GM18511 (cell line): Measurements from ENCODE around the gene STAP1.
A peak's percentile ranks its signal among the peaks of the same experiment; 100 is the strongest.
"Not testable (repeated sequence)": the region's sequence is repeated elsewhere in the genome, so short reads cannot be mapped to it uniquely, and the experiment has no call there.

ENCODE experiments used
- ATAC-seq: cut with Tn5 transposase; IDR thresholded peaks from one replicate; pipeline ENCODE4 v1.9.1; 2021; ENCODE audit warnings: mild to moderate bottlenecking, moderate library complexity; ENCODE audit not compliant: unreplicated experiment

STAP1 gene

DNA sequence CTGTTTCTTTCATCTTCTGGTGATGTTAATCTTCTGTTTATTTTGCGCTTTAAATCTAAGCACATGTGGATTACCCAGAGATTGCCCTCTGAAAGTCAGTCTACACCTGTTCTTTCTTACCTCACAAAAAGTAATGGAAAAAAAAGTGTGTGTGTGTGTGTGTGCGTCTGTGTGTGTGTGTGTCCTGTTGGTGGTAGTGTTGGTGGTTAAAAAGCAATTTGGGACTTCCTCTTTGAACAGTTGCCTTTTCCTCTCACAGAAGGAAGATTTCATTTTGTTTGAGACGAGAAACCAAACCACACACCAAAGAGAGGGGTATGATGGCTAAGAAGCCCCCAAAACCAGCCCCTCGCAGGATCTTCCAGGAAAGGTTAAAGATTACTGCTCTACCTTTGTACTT is at the start of gene STAP1:
Gene STAP1 (plus strand): TSS at position 235 of the 400 bp plus-strand sequence. CDS start 83 bp downstream, at position 318.
- ATAC-seq: peak; percentile 80

GRCh38 chr4:67512501-67512900 is 46.0 kb upstream of the STAP1 start:
- no peak for ATAC-seq

GRCh38 chr4:67520141-67520540 is 38.4 kb upstream of the STAP1 start:
- no peak for ATAC-seq

DNA sequence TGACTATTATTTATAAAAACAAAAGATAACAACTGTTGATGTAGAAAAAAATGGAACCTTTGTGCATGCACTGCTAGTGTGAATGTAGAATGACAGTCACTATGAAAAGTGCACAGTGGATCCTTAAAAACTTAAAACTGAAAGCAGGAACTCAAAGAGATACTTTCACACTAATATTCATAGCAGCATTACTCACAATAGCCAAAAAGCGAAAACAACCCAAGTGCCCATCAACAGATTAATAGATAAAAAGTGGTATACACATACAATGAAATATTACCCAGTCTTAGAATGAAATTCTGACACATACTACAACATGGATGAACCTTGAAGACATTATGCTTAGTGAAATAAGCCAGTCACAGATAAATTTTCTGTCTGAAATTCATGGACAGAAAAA is 37.0 kb upstream of the STAP1 start:
- ATAC-seq: no peak

DNA sequence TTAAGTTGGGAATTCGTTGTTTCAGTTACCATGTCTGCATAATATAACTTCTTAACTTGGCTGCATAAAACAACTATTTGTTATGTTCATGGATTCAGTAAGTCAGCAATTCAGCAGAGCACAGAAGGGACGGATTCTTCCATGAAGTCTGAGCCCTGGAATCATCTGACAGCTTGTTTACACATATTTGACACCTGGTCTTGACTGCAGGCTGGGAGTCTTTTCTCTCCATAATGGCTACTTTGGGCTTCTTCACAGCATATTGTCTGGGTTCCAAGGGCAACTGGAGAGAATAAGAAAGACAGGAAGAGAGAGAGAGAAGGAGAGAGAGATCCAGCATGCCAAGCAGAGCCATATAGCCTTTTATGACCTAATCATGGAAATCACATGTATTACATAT is 36.3 kb upstream of the STAP1 start:
- no peak for ATAC-seq

- ATAC-seq: no peak
These were observed 35.5 kb upstream of the STAP1 start for GRCh38 chr4:67522851-67523671.

DNA sequence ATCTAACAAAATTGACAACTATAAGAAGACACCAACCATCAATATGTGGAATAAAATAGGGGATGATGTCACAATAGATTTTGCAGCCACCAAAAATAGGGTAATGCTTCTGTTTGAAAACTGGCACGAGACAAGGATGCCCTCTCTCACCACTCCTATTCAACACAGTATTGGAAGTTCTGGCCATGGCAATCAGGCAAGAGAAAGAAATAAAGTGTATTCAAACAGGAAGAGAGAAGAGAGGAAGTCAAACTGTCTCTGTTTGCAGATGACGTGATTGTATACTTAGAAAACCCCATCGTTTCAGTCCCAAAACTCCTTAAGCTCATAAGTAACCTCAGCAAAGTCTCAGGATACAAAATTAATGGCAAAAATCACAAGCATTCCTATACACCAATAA is 34.4 kb upstream of the STAP1 start:
- ATAC-seq: not testable (repeated sequence)

- ATAC-seq: no peak
These were observed 27.1 kb upstream of the STAP1 start for GRCh38 chr4:67531379-67531962.

DNA sequence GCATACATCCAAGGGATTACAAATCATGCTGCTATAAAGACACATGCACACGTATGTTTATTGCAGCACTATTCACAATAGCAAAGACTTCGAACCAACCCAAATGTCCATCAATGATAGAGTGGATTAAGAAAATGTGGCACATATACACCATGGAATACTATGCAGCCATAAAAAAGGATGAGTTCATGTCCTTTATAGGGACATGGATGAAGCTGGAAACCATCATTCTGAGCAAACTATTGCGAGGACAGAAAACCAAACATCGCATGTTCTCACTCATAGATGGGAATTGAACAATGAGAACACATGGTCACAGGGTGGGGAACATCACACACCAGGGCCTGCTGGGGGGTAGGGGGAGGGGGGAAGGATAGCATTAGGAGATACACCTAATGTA is 26.1 kb upstream of the STAP1 start:
- ATAC-seq: not testable (repeated sequence)

DNA sequence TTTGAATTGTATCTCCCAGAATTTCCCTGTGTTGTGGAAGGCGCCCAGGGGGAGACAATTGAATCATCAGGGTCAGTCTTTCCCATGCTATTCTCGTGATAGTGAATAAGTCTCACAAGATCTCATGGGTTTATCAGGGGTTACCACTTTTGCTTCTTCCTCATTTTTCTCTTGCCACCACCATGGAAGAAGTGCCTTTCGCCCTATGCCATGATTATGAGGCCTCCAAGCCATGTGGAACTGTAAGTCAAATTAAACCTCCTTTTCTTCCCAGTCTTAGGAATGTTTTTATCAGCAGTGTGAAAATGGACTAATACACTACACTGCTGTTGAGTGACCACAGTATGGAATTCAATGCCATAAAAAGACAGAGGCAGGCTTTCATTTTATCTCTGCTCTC is 25.4 kb upstream of the STAP1 start:
- ATAC-seq: no peak

GRCh38 chr4:67535280-67535840 is 23.2 kb upstream of the STAP1 start:
- ATAC-seq: no peak

DNA sequence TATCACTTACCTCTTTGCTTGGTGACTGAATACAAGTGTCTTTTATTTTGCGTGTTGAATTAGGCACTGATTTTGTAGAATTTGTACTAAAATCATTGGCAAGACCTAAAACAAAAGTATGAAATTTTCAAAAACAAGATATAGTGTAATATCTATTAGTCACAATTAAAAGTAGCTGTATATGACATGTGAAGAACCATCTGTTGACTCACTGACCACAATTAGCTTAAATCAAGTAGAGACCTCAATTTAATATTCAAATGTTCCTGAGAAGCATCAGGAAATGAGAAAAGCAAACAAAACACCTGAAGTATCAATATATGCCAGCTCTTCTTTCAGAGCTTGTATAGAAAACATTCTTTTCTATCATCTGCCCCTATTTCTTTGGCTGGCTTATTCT is 18.7 kb upstream of the STAP1 start:
- ATAC-seq: no peak

DNA sequence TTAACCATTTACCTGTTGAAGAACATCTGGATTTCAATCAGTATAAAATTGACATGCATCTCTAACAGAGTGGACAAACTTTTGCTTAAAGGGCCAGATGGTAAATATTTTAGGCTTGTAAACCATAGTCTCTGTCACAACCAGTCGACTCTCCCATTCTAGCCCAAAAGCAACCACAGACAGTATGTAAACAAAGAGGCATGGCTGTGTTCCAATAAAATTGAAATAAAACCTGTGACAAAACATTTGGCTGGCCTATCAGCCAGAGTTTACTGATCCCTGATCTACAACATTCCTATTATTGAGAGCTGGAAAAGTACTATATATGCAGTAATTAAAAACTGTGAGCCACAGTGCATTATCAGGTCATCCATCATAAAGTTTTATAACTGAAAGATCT is 16.5 kb upstream of the STAP1 start:
- ATAC-seq: no peak

DNA sequence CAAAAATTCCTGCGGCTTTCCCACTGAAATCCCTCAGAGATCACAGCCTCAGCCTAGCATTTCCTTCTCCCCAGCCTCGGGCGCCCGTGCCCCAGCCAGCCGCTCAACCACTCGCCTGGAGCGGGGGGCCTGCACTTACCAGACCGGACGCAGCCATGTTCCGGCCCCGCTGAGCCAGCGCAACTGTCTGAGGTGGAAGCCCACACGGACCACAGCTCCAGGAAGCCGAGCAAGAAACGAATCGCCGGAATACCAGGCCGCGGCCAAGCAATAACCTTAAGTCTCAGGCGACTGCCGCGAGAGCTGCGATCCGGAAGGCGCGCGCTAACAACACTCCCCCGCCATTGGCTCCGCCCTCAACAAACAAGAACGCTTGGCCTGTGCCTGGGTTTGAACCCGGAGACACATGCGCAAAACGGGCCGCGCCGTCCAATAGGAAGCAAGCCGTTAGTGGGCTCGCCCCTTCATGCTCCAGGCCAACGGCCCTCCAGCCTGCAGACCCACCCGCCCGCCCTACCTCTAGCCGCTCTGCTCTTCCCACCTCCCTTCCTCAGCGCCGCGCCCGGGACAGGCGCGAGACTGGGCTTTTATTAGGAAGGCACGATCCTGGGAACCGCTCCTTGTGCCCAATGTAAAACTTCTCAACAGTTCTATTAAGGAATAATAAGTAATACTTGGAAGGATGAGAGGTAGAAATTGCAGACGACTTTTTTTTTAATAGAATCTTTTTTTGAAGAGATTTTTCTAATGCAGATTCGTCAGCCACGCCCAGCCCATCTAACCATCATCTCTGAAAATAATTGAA is 13.1 kb upstream of the STAP1 start, which contains the start of gene CENPC:
Gene CENPC (minus strand): TSS at position 305 of the 805 bp plus-strand sequence. CDS start 148 bp downstream, at position 157.
- peak; percentile 94 for ATAC-seq

GRCh38 chr4:67546004-67546356 is 12.5 kb upstream of the STAP1 start:
- ATAC-seq: no peak

DNA sequence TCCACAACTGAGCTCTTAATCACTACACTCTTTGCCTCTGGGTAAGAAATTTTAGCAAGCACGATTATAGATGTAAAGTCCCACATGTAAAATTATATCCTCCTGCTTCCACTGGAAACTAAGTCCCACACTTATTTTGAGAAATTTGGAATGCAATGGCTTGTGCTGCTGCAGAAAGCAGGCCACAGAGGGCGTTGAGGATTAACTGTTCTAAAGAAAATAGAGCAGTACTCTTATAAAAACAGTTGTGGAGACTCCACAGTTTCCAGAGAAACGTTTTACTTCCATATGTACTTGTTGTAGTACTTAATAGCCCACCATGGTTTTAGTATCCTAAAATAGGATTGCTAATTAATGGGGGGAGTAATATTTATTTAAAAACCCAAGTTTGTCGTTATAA is 11.6 kb upstream of the STAP1 start:
- ATAC-seq: no peak

GRCh38 chr4:67549123-67549522 is 9.4 kb upstream of the STAP1 start:
- ATAC-seq: peak; percentile 27

GRCh38 chr4:67550451-67550850 is 8.1 kb upstream of the STAP1 start:
- peak; percentile 44 for ATAC-seq

DNA sequence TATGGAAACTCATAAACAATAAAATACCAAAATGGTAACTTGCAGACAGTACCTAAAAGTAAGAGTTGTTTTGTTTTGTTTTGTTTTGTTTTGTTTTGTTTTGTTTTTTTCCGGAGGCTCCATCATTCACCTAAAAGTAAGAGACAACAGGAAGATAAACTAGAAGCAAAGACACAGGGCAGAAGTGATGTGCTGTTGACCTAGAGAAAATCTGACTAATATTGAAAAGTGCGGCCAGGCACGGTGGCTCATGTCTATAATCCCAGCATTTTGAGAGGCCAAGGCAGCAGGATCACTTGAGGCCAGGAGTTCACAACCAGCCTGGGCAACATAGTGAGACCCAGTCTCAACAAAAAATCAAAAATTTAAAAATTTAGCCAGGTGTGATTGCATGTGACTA is 7.7 kb upstream of the STAP1 start:
- peak; percentile 25 for ATAC-seq

DNA sequence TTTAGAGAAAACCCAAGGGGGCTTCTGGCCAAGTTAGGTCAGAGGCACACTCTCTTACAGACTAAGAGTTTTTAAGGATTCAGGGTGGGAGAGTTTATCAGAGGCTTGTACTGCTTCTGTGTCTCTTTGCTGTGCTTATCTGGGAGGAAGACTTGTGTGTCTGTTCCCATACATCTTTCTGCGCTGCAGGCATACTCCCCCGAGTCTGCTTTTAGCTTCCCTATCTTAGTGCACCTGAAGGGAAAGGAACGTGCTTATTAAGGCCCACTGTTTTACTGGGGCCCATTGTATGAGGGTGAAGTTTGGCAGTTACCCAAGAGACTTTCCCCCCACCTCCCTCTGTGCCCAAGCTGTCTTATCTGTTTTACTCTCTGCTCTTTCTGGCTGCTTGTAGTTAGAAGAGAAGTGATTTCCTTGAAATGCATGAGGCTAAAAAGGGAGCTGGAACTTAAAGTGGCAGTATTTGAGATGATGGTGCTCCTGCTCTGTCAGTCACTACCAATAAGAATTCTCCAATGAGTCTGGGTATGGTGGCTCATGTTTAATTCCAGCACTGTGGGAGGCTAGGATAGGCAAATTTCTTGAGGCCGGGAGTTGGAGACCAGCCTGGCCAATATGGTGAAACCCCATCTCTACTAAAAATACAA is 6.3 kb upstream of the STAP1 start:
- not testable (repeated sequence) for ATAC-seq

DNA sequence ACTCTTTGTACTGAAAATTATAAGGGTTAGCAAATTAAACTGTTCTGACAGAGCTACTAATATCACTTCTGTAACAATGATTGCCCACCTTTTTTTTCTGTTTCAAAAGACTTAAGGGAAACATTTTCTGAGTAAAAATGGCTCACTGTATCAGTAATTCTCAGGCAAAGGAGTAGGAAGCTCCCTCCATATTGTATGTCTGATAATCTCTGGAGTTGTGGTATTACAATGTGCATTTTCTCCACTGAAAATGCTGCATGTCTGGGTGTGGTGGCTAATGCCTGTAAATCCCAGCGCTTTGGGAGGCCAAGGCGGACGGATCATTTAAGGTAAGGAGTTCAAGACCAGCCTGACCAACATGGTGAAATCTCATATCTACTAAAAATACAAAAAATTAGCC is 4.4 kb upstream of the STAP1 start:
- ATAC-seq: no peak
